Pulmonary artery endothelial cell (primary cell): ENCODE measurements around the gene TCTN1. TPM values are rescaled to one million over a fixed set of nuclear protein-coding genes. Genes with fewer than 3 reads are reported as not detected.
"Not testable (repeated sequence)": the region's sequence is repeated elsewhere in the genome, so short reads cannot be mapped to it uniquely, and the experiment has no call there.

Experiments
- DNase-seq: peaks from one replicate; pipeline ENCODE4 v3.0.0-alpha.2; 2011; ENCODE audit warnings: low read depth, low spot score
- total RNA-seq: library from RNA; depleted of rRNA; stranded (reverse); fragments of >200 nt; gene quantifications from 2 replicates; pipeline ENCODE4 v1.2.3, GENCODE V29; 2014

Gene TCTN1
- total RNA-seq, 1 donor from 2014 or later = 12.1 TPM

DNA sequence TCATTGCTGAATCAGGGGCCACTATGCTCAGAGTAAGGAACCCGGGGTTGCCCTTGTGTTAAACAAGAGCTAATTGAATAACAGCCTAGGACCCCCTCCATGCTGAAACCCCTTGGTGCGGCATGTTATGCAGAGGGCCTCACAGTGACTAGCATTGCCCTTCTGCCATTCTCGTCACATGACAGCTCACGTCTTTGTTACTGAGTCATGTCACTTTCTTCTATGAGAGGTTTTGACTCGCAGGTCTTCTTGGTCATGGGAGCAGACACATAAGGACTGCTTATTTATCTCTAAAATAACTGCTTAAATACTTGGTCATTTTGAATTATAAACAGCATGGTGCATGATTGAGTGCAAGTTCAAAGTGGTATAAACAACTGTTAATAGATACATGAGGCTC is 24.9 kb downstream of the TCTN1 start:
- DNase-seq = no peak

DNA sequence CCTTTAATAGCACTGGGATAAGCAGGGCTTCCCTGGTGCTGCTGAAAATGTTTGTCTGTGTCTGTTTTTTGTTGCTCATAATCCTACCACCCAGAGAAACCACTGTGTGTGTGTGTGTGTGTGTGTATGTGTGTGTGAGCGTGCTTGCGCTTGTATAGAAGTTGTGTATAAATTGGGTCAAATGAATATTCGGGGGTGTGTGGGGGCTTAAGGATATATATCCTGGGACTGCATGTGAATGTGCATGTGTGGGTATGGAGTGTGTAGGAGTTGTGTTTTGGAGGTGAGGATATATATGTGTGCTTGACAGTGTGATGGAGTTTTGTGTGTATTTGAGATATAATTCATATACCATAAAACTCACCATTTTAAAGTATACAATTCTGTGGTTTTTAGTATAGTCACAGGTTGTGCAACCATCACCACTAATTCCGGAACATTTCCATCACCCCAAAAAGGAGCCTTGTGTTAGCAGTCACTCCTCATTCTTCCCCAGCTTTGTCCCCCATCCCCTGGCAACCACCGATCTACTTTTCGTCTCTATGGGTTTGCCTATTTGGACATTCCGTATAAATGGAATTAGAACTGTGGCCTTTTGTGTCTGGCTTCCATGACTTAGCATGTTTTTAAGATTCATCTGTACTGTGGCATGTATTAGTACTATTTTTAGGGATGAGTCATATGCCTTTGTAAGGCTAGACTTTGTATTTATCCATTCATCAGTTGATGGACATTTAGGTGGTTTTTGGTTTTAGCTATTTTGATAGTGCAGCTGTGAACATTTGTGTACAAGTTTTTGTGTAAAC is 25.6 kb downstream of the TCTN1 start:
- no peak for DNase-seq

DNA sequence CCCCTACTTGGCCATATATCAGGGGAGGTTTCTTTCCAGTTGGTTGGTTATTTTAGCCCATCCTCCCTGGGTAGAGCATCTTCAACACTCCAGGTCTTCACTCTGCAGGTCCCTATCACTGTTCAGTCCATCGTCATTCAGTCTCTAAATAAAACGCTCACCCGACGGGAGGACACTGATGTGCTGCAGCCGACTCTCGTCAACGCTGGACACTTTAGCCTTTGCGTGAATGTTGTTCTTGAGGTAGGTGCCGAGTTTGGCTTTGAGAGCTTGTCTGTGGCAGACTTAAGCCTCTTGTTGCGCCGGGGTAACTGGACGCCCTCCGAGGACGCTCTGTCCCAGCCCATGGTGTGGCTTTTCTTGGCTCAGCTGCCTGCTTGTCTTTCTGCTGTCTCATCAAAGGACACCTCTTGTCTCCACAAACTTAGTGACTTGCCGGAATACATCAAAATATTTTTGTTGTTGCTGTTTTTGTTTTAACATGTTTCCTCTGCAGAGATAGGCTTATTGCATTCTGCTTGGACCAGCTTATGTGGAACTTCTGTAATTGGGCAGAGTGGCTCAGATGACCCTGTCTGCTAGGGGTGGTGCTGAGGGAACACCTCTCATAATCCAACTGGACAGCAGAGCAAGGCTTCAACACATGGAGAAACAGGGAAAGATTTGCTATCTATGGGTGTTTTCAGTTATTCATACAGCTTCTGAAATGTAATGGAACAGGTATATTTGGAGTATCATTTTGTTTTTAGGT is 26.5 kb downstream of the TCTN1 start:
- no peak for DNase-seq

DNA sequence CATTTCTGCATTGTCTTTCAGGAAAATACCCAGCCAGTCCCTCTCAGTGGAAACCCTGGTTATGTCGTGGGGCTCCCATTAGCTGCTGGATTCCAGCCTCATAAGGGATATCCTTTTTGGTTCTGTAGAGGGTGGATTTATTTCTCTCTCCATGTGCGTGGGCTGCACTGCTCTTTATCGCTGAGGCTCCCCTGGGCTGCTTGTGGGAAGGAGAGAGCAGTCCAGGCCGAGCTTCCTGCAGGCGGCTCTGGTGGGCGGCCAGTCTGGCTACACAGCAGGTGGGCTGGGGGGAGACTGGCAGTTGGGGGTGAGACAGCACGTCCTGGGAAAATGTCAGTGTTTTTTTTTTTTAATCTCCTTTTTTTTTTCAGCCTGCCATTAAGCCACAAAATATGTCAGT is 27.6 kb downstream of the TCTN1 start:
- no peak for DNase-seq

DNA sequence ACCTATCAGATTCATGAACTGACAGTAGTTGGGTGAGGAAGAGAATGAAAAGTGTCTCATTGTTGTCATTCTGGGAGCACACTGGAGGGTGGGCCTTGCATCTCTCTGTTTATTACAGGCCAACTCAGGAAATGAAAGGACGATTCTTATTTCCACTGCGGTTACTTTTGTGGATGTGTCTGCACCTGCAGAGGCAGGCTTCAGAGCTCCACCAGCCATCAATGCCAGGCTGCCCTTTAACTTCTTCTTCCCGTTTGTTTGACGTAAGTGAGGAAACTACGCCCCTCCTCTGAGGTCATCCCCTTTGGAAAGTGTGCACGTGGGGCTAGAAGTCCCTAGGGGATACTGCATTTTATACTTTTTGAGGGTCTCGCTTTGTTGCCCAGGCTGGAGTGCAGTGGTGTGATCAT is 33.7 kb downstream of the TCTN1 start:
- DNase-seq = no peak

DNA sequence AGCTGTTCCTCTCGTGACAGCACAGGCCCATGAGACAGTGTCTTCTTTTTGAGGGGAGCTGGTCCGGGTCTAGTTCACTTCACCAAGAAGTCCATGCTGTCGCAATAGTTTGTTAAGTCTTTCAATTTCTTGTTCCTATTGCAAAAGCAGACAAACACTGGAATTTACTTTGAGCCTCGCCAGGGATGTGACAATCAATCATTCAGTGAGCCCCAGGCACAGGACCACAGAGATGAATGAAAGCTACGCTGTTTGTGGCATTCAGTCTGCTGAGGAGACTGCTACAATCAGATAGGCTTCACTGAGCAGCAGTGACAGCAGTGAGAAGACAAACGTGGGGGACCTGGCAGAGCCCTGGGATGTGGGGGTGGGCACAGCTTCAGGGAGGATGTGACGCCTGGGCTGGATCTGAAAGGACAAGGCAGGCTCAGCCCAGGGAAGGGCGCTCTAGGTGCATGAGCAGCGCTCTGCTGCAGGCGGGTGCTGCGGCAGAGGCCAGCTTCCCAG is 35.5 kb downstream of the TCTN1 start:
- DNase-seq = no peak

DNA sequence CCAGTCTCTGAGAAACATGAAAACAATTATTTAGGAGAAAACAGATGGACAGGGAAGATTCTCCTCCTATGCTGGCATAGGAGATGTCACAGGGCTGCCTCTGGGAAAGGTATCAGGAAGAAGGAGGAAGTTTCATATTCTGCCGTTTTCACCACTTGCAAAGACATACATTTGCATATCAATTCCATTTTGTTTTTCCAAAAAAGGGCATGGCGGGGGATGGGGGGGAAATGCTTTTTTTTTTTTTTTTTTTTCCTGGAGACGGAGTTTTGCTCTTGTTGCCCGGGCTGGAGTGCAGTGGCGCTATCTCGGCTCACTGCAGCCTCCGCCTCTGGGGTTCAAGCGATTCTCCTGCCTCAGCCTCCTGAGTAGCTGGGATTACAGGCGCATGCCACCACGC is 40.3 kb downstream of the TCTN1 start:
- not testable (repeated sequence) for DNase-seq

DNA sequence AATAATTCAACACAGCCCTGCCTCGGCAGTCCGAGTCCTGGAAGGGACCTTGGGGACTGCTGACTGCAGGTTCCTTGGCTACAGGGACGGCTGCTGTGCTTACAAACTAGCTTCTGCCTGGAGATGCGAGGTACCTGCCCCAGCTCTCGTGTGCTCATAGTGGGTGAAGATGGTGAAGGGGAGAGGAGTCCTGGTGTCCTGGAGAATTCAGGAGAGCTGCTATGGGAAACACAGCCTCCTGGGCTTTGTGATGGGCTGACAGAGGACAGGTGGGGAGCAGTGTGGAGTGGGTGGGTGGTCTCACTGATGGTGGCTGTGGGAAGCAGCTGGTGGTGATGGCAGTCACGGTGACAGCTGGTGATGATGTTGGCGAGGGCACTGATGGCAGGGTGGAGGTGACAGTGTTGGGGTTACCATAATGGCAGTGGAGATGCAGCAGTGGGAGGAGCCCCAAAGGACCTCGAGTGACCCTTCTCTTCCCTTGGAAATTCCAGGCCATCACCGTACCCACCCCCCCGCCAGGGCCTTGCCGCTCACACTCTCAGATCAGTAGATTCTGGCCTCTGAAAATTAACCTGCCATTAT is 42.2 kb downstream of the TCTN1 start:
- DNase-seq = no peak

DNA sequence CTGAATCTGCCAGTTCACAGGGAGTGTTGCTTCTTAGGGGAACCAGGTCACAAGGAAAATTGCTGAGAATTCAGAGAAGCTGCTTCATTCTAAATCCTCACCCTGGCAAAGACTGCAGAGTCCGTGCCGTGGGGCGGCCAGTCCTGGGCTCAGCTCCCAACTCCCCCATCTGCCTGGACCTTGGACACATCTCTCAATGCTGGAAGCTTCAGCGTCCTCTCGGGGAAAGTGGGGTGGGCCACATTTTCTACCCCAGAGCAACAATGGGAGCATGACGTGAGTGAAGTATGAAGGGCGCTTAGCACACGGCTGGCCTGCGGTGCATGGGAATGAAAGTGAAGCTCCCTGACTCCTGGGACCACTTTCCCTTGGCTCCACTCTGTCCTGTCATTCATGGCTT is 43.8 kb downstream of the TCTN1 start:
- no peak for DNase-seq

DNA sequence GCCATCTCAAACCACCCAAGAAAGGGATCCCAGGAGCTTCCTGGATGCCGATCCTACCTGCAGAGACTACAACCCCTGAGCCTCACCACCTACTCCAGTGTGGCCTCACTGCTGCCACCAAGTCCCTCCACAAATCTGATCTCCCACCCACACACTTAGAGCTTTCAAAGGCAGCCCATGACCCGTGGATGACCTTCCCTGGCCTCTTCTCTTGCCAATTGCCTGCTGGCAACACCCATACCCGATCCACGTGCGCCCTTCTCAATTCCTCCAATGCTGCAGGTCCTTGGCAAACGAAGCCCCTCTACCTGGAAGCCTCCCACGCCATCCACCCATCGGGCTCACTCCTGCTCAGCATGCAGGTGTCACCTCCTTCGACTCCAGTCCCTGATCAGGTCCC is 44.3 kb downstream of the TCTN1 start:
- DNase-seq = no peak

DNA sequence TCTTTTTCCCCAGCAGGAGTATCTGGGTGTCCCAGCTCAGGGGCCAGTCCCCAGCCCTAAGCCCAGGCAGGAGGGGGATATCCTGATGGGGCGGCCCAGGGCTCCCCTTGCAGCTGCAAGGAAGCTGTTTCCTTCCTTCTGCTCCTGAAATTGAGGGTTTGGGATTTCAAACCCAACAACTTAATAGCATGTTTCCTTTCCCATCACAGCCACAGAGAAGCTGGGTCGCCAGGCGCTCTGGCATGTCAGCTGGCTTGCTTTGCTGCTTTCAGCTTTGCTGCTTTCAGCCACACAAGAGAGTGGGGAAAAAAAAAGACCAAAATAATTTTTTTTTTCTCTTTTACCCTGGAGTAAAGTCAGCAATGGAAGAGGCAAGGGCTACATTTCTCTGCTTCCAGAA is 44.9 kb downstream of the TCTN1 start:
- no peak for DNase-seq

DNA sequence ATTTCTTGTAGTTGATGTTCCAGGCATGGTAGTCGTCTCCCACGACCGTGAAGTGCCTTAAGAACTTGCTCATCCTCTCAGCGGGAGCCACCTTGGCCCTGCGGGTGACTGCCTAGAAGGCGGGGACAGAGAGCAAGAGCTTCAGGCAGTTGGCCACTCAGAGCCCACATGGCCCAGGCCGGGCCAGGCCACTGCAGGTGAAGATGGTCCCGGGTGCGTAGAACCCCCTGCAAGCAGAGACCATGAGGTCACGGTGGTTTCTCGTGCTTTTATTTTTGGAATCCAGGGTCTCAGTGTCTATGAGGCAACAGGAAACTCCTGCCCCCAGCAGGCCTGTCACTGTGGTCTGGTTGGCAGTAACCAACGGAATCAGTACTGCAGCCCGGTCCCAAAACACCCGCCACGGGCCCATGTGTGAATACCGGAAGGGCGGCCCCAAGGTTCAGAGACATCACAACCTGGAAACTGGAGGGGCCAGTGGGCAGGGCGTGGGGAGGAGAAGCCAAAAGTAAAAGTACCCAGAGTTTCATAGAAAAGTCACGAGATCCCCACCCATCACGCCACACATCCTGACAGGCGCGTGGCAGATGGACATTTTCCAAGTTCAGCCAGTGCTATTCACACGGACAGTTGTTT is 47.5 kb downstream of the TCTN1 start:
- no peak for DNase-seq

DNA sequence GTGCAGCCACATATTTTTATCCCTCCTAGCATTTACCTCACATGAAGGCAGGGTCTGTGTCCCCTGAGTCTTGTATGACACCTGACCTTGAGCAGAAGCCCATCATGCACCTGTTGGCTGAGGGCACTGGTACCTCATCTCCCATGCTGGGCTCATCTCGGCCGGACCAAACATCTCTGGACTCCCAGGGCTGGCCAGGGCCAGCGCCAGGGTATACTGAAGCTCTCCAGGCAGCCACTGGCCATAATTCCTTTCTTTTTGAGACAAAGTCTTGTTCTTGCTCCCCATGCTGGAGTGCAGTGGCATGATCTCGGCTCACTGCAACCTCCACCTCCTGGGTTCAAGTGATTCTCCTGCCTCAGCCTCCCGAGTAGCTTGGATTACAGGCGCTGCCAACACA is 53.0 kb downstream of the TCTN1 start:
- DNase-seq = no peak

DNA sequence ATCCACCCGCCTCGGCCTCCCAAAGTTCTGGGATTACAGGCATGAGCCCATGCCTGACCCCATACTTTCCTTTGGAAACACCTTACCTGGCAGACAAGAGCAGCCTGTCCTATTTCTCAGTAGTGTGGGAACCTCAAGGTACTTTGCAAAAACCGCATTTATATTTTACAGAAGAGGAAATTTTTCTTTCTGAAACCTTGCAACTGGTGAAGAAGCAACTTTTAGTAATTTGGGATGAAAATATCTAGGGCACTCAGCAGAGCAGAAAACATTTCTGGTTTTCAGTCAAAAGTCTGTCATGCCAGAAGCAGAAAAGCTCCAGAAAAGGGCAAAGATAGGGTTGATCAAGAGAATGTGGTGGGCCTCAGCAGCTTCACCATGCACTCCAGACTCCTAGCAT is 53.7 kb downstream of the TCTN1 start:
- DNase-seq = no peak

DNA sequence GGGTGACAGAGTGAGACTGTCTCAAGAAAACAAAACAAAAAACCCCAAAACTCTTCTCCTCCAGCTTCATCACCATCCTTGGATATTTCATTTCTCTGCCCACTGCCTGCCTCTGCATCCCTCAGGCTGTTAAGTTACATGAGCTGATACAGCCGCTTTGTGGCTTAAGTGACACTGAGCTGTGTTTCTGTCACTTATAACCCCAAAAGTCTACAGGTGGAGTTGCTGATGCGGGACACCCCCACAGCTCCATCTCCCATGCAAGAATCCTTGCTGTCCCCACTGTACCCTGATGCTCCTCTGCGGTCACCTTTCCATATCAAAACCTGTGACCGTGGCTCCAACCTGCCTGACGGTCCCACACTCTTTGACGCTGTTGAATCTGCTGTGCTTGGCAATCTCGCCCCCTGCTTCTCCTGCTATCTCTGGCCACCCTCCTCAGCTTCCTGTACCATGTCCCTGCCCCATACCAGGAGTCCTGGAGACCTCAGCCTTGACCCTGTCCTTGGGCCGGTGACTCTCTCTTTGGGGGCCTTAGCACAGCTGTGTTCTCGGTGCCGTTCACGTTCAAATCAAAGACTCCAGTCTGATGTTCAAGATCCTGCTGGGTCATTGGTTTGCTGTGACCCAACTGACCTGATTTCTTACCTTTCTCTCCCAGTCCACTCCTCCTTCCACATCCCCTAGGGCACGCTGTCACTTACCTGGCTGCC is 54.7 kb downstream of the TCTN1 start:
- no peak for DNase-seq

DNA sequence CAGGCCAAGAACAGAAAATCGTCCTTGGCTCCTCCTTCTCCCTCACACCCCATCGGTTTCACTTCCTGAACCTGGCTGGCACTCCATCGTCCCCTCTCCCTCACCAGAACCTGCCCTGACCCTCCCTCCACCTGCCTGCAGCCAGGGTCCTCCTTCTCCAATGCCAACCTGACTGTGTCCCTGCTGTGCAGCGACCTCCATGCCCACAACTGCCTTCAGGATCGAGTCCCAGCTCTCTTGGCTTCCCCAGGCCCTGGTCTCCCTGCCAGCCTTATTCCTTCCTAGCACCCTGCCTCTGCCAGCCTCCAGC is 55.2 kb downstream of the TCTN1 start:
- DNase-seq = no peak

DNA sequence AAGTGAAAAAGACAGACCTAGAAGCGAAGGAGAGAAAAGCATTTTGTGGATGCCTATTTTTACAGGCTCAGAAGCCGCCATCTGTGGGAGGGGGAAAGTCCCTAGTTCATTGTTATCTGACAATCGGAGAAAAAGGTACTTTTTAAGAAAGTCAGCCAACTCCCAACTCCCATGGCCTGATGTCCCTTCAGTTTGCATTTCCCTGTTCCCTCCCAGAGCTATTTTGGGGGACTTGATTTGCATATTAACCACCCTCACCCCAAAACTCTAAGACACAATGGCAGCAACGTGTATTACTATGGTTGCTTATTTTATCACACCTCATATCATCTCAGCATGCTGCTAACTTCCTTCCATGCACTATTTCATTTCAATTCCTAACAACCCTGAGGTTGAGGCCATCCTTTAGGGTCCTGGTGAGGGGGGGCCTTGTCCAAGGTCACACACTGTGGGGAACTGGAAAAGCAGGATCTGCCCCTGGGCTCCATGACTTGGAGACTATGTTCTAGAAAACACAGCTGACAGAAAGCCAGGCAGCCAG is 56.3 kb downstream of the TCTN1 start:
- DNase-seq = no peak

DNA sequence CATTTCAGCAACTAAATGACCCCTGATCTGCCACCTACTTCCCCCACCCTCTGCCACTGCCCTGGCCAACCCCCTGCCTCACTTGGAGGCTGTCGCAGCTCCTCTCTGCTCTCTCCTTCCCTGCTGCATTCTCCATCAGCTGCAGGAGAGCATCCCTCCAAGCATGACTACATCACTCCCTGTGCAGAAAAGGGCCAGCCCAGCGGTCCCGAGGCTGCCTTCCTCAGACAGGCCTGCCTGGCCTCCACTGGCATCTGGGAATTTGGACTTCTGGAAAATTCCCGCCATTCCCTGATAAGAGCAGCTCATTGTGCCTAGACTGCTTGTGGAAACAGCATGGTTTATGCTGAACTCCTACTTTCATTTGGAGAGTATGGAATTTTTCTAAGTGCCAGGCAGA is 62.2 kb downstream of the TCTN1 start:
- no peak for DNase-seq

DNA sequence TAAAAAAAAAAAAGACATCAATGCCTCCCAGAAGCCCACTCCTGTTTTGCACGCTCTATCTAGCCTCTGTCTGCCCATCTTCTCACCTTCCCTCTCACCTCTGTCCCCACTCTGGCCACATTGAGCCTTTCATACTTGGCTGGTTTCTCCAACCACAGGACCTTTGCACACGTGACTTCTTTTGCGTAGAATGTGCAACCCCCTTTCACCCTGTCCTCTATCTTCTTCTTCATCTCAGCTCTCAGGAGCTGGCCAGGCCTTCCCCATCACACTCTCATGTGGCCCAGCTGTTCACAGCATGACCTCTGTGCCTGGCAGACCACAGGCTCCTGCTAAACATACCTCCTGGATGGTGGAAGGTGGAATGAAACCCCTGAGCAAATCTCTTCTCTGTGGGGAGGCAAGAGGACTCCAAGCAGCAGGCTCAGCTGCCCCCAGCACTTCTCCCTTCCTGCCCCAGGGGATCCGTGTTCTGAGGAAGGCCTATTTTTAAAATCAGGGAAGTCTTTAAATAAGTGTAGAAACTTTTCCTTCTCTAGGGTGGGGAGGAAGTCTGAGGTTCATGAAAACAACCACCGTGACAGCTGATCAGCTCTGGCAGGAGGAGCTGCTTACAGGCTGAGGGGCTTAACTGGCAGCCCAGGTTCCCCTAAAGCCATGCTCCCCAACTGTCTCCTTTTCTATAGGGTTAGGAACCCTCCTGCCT is 63.4 kb downstream of the TCTN1 start:
- no peak for DNase-seq

DNA sequence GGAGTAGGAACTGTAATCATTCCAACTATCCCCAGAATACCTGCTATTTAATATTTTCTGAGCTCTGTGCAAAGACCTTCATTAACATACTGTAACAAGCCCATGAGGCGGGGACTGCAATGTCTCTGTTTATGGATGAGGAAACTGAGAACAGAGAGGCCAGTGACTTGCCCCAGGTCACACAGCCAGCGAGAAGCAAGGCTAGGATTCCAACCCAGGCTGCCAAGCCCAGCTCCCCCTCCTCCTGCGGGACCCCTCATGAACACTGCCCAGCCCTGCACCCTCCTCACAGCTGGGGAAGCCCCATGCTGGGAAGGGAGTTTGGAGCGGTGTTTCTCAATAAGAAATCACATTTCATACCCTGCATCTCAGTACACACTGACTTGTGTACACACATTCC is 64.1 kb downstream of the TCTN1 start:
- no peak for DNase-seq

DNA sequence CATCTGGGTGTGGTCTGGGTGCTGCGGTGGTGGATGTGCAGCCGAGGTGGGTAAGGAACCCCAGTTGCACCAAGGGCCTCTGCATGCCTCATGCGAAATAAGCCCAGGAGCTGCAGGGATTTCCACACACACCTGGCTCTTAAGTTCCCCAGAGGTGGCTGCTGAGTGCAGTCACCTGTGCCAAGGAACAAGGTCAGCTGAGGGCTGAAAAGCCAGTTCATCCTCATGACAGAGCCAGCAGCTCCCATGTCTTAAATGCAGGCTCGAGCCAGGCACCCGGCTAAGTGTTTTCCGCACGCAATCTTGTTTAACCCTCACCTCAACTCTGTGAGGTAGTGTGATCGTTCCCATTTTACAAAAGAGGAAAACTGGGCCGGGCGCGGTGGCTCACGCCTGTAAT is 65.3 kb downstream of the TCTN1 start:
- no peak for DNase-seq
